ENCODE measurements around the gene CUEDC1. TPM values are rescaled to one million over a fixed set of nuclear protein-coding genes. Genes with fewer than 3 reads are reported as not detected.
"Not testable (repeated sequence)": the region's sequence is repeated elsewhere in the genome, so short reads cannot be mapped to it uniquely, and the experiment has no call there.

CUEDC1 gene
- total RNA-seq, 1 donor from 2014 or later: 0.29 TPM

GRCh38 chr17:57943140-57943539 is 12.1 kb downstream of the CUEDC1 start:
- intact Hi-C loops (cut with micrococcal nuclease): no loop called here

- intact Hi-C loops (cut with micrococcal nuclease): no loop called here
Observed at GRCh38 chr17:57941384-57942370, 13.5 kb downstream of the CUEDC1 start.

DNA sequence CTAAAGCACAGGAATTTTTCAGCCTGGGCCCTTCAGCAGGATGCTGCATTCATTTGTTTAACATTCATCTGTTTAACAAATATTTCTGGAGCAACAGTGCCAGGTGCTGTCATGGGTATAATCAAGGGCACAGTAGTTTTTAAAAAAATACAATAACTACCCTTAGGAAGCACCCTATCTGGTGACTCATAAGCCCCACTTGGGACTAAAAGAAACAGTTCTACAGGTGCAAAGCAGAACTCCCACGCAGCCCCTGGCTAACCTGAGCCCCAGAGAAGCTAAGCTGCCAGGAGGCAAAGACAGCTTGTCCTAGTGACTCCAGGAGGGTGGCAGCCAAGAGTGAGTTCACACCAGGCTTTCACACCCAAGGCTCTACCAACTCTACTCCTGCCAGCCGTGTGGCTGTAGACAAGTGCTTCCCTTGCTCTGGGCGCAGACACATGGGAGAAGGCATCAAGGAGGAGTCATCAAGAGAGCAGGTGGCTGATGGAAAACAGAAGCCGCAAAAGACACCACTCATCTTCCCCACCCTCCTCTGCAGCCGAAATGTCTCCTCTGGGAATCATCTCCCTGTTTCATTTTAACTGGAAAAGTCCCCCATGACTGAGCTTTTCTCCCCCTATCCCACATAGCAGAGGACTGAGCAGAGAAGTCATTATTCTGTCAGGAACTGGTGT is 14.4 kb downstream of the CUEDC1 start:
- intact Hi-C loops (cut with micrococcal nuclease): no loop called here

DNA sequence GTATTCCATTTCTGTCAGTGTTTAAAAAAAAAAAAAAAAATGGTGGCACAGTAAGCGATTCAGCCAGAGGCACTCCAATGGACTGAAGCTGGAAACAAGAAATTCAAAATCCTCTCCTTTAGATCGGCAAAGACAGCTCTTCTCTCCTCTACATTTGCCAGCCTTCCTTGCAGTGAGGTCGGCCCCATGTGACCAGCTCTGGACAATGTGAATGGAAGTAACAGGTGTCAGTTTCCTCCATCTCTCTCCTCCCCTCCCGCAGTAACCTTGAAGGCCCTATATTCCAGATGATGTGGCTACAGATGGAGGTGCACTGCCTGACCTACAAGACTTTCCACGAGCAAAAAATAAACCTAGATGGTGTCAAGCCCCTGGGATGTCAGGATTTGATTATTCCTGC is 15.0 kb downstream of the CUEDC1 start:
- intact Hi-C loops (cut with micrococcal nuclease): no loop called here

- intact Hi-C loops (cut with micrococcal nuclease): no loop called here
Observed at GRCh38 chr17:57939797-57940196, 15.4 kb downstream of the CUEDC1 start.

DNA sequence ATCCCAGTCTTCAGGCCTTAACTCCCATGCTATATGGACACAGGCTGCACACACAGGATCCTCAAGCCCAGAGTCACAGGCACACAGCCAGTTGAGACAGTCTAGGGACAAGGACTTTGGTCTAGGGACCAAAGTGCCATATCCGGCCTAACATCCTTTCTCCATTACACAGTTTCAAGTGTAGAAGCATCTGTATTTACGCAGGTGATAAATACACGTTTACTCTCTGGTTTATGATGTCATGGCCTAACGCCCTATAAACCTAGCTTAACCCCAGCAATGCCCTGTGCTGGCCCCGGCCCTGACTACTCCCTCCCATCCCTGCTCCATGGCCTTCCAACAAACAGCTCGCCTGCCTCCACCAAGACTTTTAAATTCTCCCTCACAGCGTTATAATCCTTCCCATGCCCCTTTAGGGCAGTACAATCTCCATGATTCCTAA is 17.1 kb downstream of the CUEDC1 start:
- intact Hi-C loops (cut with micrococcal nuclease): no loop called here

- intact Hi-C loops (cut with micrococcal nuclease): no loop called here
Observed at GRCh38 chr17:57937492-57937891, 17.7 kb downstream of the CUEDC1 start.

- intact Hi-C loops (cut with micrococcal nuclease): no loop called here
Observed at GRCh38 chr17:57935833-57936807, 19.1 kb downstream of the CUEDC1 start.

GRCh38 chr17:57931488-57932137 is 23.6 kb downstream of the CUEDC1 start:
- intact Hi-C loops (cut with micrococcal nuclease): no loop called here

- intact Hi-C loops (cut with micrococcal nuclease): no loop called here
Observed at GRCh38 chr17:57930239-57930638, 25.0 kb downstream of the CUEDC1 start.

GRCh38 chr17:57929386-57929785 is 25.8 kb downstream of the CUEDC1 start:
- intact Hi-C loops (cut with micrococcal nuclease): no loop called here

DNA sequence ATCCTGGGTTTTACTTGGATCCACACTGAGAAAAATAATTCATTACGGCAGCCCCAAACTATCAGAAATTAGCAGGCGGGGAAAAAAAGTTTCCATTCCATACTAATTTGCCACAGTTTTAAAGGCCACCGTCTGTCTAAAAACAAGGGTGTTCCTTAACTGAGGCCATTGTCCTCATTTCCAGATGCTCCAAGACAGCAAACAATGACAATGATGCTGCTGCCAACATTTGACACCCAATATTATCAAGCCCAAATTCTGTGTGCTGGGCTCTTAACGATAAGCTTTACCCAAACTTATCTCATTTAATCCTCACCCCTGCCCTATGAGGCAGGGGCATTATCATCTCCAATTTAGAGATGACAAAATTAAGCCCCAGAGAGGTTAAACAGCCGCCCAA is 26.3 kb downstream of the CUEDC1 start:
- intact Hi-C loops (cut with micrococcal nuclease): no loop called here

DNA sequence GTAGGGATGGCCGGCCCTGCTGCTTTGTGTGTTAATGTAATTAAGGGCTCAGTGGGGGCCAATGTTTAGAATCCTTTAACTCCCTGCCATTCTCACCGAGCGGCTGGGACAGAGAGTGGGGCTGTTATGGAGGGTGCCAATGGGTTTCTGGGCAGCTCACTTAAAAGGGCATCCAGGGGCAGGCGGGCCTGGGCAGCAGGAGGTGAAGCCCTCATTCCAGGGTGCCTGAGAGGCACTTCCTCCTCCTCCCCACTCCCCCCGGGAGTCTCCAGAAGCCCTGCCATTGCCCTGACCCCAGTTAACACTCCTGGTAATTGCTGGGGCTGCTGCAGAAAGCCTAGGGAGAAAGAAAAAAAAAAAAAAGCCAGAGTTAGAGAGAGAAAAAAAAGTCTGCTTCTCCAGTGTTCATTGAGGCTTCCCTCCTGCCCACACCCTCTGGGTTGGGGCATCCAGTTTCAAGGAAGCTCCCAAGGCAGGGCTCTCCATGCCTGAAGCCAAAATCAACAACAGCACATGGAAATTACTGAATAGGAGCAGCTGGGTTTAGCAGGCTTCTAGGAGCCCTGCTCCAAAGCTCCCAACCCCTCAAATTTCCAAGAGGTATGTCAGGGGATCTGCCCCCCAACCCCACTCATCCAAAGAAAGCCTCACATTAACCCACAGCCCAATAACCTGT is 28.0 kb downstream of the CUEDC1 start:
- intact Hi-C loops (cut with micrococcal nuclease): no loop called here

DNA sequence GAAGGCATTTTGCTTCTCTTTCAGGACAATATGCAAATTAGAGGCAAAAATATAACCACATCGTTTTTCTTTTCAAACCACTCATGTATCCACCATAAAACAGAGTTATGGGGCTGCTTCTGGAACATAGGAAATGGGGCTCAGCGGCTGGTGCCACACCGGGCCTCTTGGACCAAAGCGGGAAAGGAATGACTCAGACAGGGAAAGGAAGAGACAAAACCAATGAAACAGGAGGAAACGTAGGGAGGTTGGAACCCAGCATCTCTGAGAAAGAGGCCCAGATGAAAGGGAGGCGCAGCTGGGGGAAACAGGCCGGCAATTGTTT is 28.5 kb downstream of the CUEDC1 start:
- intact Hi-C loops (cut with micrococcal nuclease): no loop called here

GRCh38 chr17:57925361-57925990 is 29.7 kb downstream of the CUEDC1 start:
- intact Hi-C loops (cut with micrococcal nuclease): no loop called here

GRCh38 chr17:57924677-57925076 is 30.5 kb downstream of the CUEDC1 start:
- intact Hi-C loops (cut with micrococcal nuclease): no loop called here

- intact Hi-C loops (cut with micrococcal nuclease): no loop called here
Observed at GRCh38 chr17:57923182-57923872, 31.9 kb downstream of the CUEDC1 start.

GRCh38 chr17:57922745-57923144 is 32.5 kb downstream of the CUEDC1 start:
- intact Hi-C loops (cut with micrococcal nuclease): not testable (repeated sequence)
